HEK293 (cell line): Measurements from ENCODE around the gene FPR1.
A peak's percentile ranks its signal among the peaks of the same experiment; 100 is the strongest.

Experiments used
- CTCF ChIA-PET: fragments of 350-600 bp; formaldehyde crosslinking; extraction: SDS; loops from one replicate; lab custom pipeline; 2021; ENCODE audit warnings: antibody characterized with exemption; lab: Yijun Ruan, JAX
- POLR2A ChIA-PET: fragments of 300-600 bp; formaldehyde crosslinking; extraction: SDS; loops from one replicate; lab custom pipeline; 2020; ENCODE audit warnings: antibody characterized with exemption, inconsistent platforms; lab: Yijun Ruan, JAX
- H3K27ac ChIP-seq: fragments of 200-500 bp; sonication (Bioruptor generic); 2 replicates; pipeline ENCODE4 v1.5.1; 2014; ENCODE audit warnings: low read depth, low read length, control low read depth, inconsistent platforms; ENCODE audit errors: extremely low read depth
- H3K36me3 ChIP-seq, 2 experiments: fragments of 200-500 bp in 1 of 2; sonication (Bioruptor generic) in 1 of 2; 1 replicate in 1 of 2; 2 replicates in 1 of 2; pipeline ENCODE4 v1.5.1; 2014 to 2017; ENCODE audit warnings: inconsistent platforms in 2 of 2, low read length in 2 of 2; ENCODE audit not compliant: control insufficient read depth in 2 of 2, insufficient read depth in 1 of 2
- H3K4me1 ChIP-seq: fragments of 200-500 bp; sonication (Bioruptor generic); 2 replicates; pipeline ENCODE4 v1.5.1; 2014; ENCODE audit warnings: mild to moderate bottlenecking, low read length, inconsistent platforms; ENCODE audit not compliant: control insufficient read depth, insufficient read depth
- H3K4me3 ChIP-seq: 2 replicates; pipeline ENCODE4 v1.5.1; 2011; ENCODE audit warnings: low read depth, mild to moderate bottlenecking, control low read depth, low read length, moderate library complexity
- H3K9me3 ChIP-seq: fragments of 200-500 bp; sonication (Bioruptor generic); 2 replicates; pipeline ENCODE4 v1.5.1; 2014; ENCODE audit warnings: low read depth, low read length, inconsistent platforms; ENCODE audit not compliant: control insufficient read depth, insufficient read depth
- BCL11A ChIP-seq: fragments of 450-650 bp; formaldehyde crosslinking; IDR thresholded peaks from 2 replicates; pipeline ENCODE4 v1.5.1; 2016; ENCODE audit warnings: low read depth, missing biosample characterization, missing genetic modification characterization
- ELK4 ChIP-seq: IDR thresholded peaks from 2 replicates; pipeline ENCODE4 v1.6.1; 2011; ENCODE audit warnings: mild to moderate bottlenecking, low read depth, low read length, borderline replicate concordance
- HIC1 ChIP-seq: fragments of 450-650 bp; formaldehyde crosslinking; IDR thresholded peaks from 2 replicates; pipeline ENCODE4 v1.5.1; 2016; ENCODE audit warnings: missing biosample characterization, missing genetic modification characterization
- ZBTB26 ChIP-seq: fragments of 450-650 bp; formaldehyde crosslinking; optimal IDR thresholded peaks from 2 replicates; pipeline ENCODE3; 2016; ENCODE audit warnings: missing biosample characterization, mild to moderate bottlenecking, missing genetic modification characterization
- ZEB2 ChIP-seq: fragments of 450-650 bp; formaldehyde crosslinking; IDR thresholded peaks from 2 replicates; pipeline ENCODE4 v1.5.1; 2016; ENCODE audit warnings: missing biosample characterization, missing genetic modification characterization
- ZNF121 ChIP-seq: fragments of 450-650 bp; formaldehyde crosslinking; IDR thresholded peaks from 2 replicates; pipeline ENCODE4 v1.5.1; 2016; ENCODE audit warnings: missing biosample characterization, missing genetic modification characterization
- ZNF146 ChIP-seq: fragments of 450-650 bp; formaldehyde crosslinking; IDR thresholded peaks from 2 replicates; pipeline ENCODE4 v1.5.1; 2016; ENCODE audit warnings: missing biosample characterization, missing genetic modification characterization
- ZNF16 ChIP-seq: fragments of 450-650 bp; formaldehyde crosslinking; IDR thresholded peaks from 2 replicates; pipeline ENCODE4 v1.5.1; 2016; ENCODE audit warnings: low read depth, missing biosample characterization, missing genetic modification characterization
- ZNF366 ChIP-seq: fragments of 450-650 bp; formaldehyde crosslinking; conservative IDR thresholded peaks from 2 replicates; pipeline ENCODE4 v1.5.1; 2016; ENCODE audit warnings: missing biosample characterization, missing genetic modification characterization
- ZNF510 ChIP-seq: fragments of 450-650 bp; formaldehyde crosslinking; IDR thresholded peaks from 2 replicates; pipeline ENCODE4 v1.5.1; 2018; ENCODE audit warnings: mild to moderate bottlenecking, missing genetic modification characterization, missing biosample characterization; ENCODE audit not compliant: insufficient replicate concordance
- ZNF513 ChIP-seq: fragments of 450-650 bp; IDR thresholded peaks from 2 replicates; pipeline ENCODE4 v1.5.1; 2018; ENCODE audit warnings: missing biosample characterization, missing genetic modification characterization
- ZNF555 ChIP-seq: fragments of 450-650 bp; formaldehyde crosslinking; conservative IDR thresholded peaks from 2 replicates; pipeline ENCODE4 v1.5.1; 2017; ENCODE audit warnings: missing biosample characterization, mild to moderate bottlenecking, missing genetic modification characterization, inconsistent platforms
- ZNF660 ChIP-seq: fragments of 450-650 bp; IDR thresholded peaks from 2 replicates; pipeline ENCODE4 v1.5.1; 2018; ENCODE audit warnings: missing biosample characterization, mild to moderate bottlenecking, missing genetic modification characterization
- ZNF677 ChIP-seq: fragments of 450-650 bp; IDR thresholded peaks from 2 replicates; pipeline ENCODE4 v1.5.0; 2018; ENCODE audit warnings: missing biosample characterization, mild to moderate bottlenecking, missing genetic modification characterization, moderate library complexity
- ZNF701 ChIP-seq: fragments of 450-650 bp; formaldehyde crosslinking; IDR thresholded peaks from 2 replicates; pipeline ENCODE4 v1.5.1; 2016; ENCODE audit warnings: missing biosample characterization, missing genetic modification characterization
- ZNF707 ChIP-seq: fragments of 450-650 bp; formaldehyde crosslinking; IDR thresholded peaks from 2 replicates; pipeline ENCODE4 v1.5.1; 2016; ENCODE audit warnings: missing biosample characterization, missing genetic modification characterization
- ZNF777 ChIP-seq: fragments of 450-650 bp; formaldehyde crosslinking; IDR thresholded peaks from 2 replicates; pipeline ENCODE4 v1.5.1; 2017; ENCODE audit warnings: missing biosample characterization, missing genetic modification characterization, borderline replicate concordance
- ZNF837 ChIP-seq: fragments of 450-650 bp; formaldehyde crosslinking; IDR thresholded peaks from 2 replicates; pipeline ENCODE4 v1.5.1; 2016; ENCODE audit warnings: missing biosample characterization, missing genetic modification characterization
- TF ChIP-seq, protein P1 (sequence below): fragments of 450-650 bp; formaldehyde crosslinking; IDR thresholded peaks from 2 replicates; pipeline ENCODE4 v1.5.1; 2016; ENCODE audit warnings: missing biosample characterization, missing genetic modification characterization
- TF ChIP-seq, protein P2 (sequence below): fragments of 450-650 bp; formaldehyde crosslinking; IDR thresholded peaks from 2 replicates; pipeline ENCODE4 v1.5.1; 2016; ENCODE audit warnings: missing biosample characterization, missing genetic modification characterization

FPR1 gene

GRCh38 chr19:51712461-51713081 is 39.1 kb downstream of the FPR1 start:
- Histone ChIP-seq H3K36me3 (peaks cover 0 to 4% of the 10 kb centered on the region in 2 experiments; a peak in 2 of 3 replicates), H3K4me3 (no peak overlapping the region), H3K27ac (no peak overlapping the region), H3K9me3 (no peaks in the 10 kb centered on the region), H3K4me1 (no peaks in the 10 kb centered on the region)
- POLR2A ChIA-PET: interaction anchor here (2.2 kb wide), 1 partner anchor 24 kb away, joined by 6 read pairs; no protein-coding TSS in a partner anchor
- TF ChIP-seq ELK4 (no peak), ZNF366 (no peak), ZNF701 (tag by site-specific recombination) (no peak), HIC1 (no peak), ZNF677 (tag by site-specific recombination) (no peak), ZNF121 (tag by site-specific recombination) (no peak), ZNF777 (no peak), ZEB2 (no peak)
- TF ChIP-seq, protein P1, sequence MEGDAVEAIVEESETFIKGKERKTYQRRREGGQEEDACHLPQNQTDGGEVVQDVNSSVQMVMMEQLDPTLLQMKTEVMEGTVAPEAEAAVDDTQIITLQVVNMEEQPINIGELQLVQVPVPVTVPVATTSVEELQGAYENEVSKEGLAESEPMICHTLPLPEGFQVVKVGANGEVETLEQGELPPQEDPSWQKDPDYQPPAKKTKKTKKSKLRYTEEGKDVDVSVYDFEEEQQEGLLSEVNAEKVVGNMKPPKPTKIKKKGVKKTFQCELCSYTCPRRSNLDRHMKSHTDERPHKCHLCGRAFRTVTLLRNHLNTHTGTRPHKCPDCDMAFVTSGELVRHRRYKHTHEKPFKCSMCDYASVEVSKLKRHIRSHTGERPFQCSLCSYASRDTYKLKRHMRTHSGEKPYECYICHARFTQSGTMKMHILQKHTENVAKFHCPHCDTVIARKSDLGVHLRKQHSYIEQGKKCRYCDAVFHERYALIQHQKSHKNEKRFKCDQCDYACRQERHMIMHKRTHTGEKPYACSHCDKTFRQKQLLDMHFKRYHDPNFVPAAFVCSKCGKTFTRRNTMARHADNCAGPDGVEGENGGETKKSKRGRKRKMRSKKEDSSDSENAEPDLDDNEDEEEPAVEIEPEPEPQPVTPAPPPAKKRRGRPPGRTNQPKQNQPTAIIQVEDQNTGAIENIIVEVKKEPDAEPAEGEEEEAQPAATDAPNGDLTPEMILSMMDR (tag by site-specific recombination): 0 out of 2 replicates have a peak, but pooled peaks have one; percentile 24
- CTCF ChIA-PET: interaction anchor here (1.4 kb wide), 1 partner anchor 198 kb away, joined by 3 read pairs; no protein-coding TSS in a partner anchor

- H3K9me3 ChIP-seq: no peaks in the 10 kb centered on the region
- H3K36me3 ChIP-seq: peaks cover 6 to 11% of the 10 kb centered on the region in 2 experiments
- POLR2A ChIA-PET: interaction anchor here (0.7 to 2.2 kb wide), 2 partner anchors 23 to 689 kb away, joined by 3 to 6 read pairs; no protein-coding TSS in a partner anchor
- TF ChIP-seq BCL11A (tag by site-specific recombination) (no peak), ZNF837 (tag by site-specific recombination) (no peak), ZNF707 (tag by site-specific recombination) (no peak), ZNF16 (tag by site-specific recombination) (no peak), ZNF777 (no peak), ZNF513 (tag by site-specific recombination) (no peak), ZNF660 (no peak), ZBTB26 (tag by site-specific recombination) (no peak), ZNF555 (tag by site-specific recombination) (no peak), ZNF146 (tag by site-specific recombination) (no peak), ZNF510 (tag by site-specific recombination) (no peak)
- TF ChIP-seq, protein P2, sequence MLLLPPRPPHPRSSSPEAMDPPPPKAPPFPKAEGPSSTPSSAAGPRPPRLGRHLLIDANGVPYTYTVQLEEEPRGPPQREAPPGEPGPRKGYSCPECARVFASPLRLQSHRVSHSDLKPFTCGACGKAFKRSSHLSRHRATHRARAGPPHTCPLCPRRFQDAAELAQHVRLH (tag by site-specific recombination): no peak
- CTCF ChIA-PET: interaction anchor here (1.1 to 1.5 kb wide), 3 partner anchors 29 to 197 kb away, joined by 3 to 6 read pairs (median 3); no protein-coding TSS in a partner anchor
- H3K4me1 ChIP-seq: no peaks in the 10 kb centered on the region
- no peak overlapping the region for H3K4me3 ChIP-seq
- no peak overlapping the region for H3K27ac ChIP-seq
These were observed 40.0 kb downstream of the FPR1 start for GRCh38 chr19:51711702-51712101.
